GM23338 (cell line): ENCODE data around the gene DIP2C. TPM values are rescaled to one million over a fixed set of nuclear protein-coding genes. Genes with fewer than 3 reads are reported as not detected.

ENCODE experiments used
- ATAC-seq: fragments of 200-7000 bp; cut with Tn5 transposase; 3 replicates; pipeline ENCODE4 v1.9.1; 2020
- DNase-seq: peaks from one replicate; pipeline ENCODE4 v3.0.0-alpha.2; 2015; ENCODE audit warnings: low spot score
- H2AFZ ChIP-seq: fragments of 200-600 bp; sonication (generic); 2 replicates; pipeline ENCODE4 v1.8.0; 2016; ENCODE audit warnings: antibody characterized with exemption, mild to moderate bottlenecking, moderate library complexity
- H3F3A ChIP-seq: fragments of 200-600 bp; sonication (generic); replicated peaks from 2 replicates; pipeline ENCODE4 v1.8.0; 2017; ENCODE audit warnings: antibody characterized with exemption, mixed run types, low read depth
- H3K27ac ChIP-seq: fragments of 200-600 bp; sonication (generic); 2 replicates; pipeline ENCODE4 v1.6.1; 2016; ENCODE audit warnings: low read depth
- H3K27me3 ChIP-seq: fragments of 200-600 bp; sonication (generic); 2 replicates; pipeline ENCODE4 v1.8.0; 2016; ENCODE audit warnings: mild to moderate bottlenecking, mixed run types, moderate library complexity; ENCODE audit not compliant: insufficient read depth
- H3K36me3 ChIP-seq: fragments of 200-600 bp; sonication (generic); 2 replicates; pipeline ENCODE4 v1.8.0; 2016; ENCODE audit warnings: mild to moderate bottlenecking; ENCODE audit not compliant: insufficient read depth
- H3K4me1 ChIP-seq: fragments of 200-600 bp; sonication (generic); 2 replicates; pipeline ENCODE4 v1.8.0; 2016; ENCODE audit warnings: mild to moderate bottlenecking, moderate library complexity; ENCODE audit not compliant: insufficient read depth
- H3K4me2 ChIP-seq: fragments of 200-600 bp; sonication (generic); 2 replicates; pipeline ENCODE4 v1.7.1; 2017; ENCODE audit warnings: mixed run types
- H3K4me3 ChIP-seq: fragments of 200-600 bp; sonication (generic); 2 replicates; pipeline ENCODE4 v1.6.1; 2016; ENCODE audit warnings: mixed run types
- H3K79me2 ChIP-seq: fragments of 200-600 bp; sonication (generic); replicated peaks from 2 replicates; pipeline ENCODE4 v1.8.0; 2017; ENCODE audit warnings: mild to moderate bottlenecking; ENCODE audit not compliant: insufficient read depth
- H3K9me2 ChIP-seq: fragments of 200-600 bp; sonication (generic); 2 replicates; pipeline ENCODE4 v1.8.0; 2017; ENCODE audit not compliant: insufficient read depth
- H4K20me1 ChIP-seq: fragments of 200-600 bp; sonication (generic); replicated peaks from 2 replicates; pipeline ENCODE4 v1.8.0; 2017; ENCODE audit warnings: mild to moderate bottlenecking; ENCODE audit not compliant: insufficient read depth
- H3K27ac Mint-ChIP-seq: 2 replicates; pipeline ENCODE4 v1.8.0; 2020; ENCODE audit warnings: inconsistent platforms, mild to moderate bottlenecking, moderate library complexity, mixed read lengths
- H3K27me3 Mint-ChIP-seq: 3 replicates; pipeline ENCODE4 v1.8.0; 2022; ENCODE audit warnings: low read depth, mild to moderate bottlenecking, moderate library complexity, mixed read lengths, inconsistent platforms; ENCODE audit not compliant: insufficient read depth, poor library complexity
- H3K36me3 Mint-ChIP-seq: 3 replicates; pipeline ENCODE4 v1.8.0; 2021; ENCODE audit warnings: low read depth, mild to moderate bottlenecking, inconsistent platforms, moderate library complexity, mixed read lengths
- H3K4me1 Mint-ChIP-seq: 3 replicates; pipeline ENCODE4 v1.8.0; 2020; ENCODE audit warnings: mild to moderate bottlenecking, inconsistent platforms, mixed read lengths
- H3K4me3 Mint-ChIP-seq: 3 replicates; pipeline ENCODE4 v1.8.0; 2021; ENCODE audit warnings: moderate library complexity, mild to moderate bottlenecking, inconsistent platforms, mixed read lengths
- H3K9me3 Mint-ChIP-seq: 3 replicates; pipeline ENCODE4 v1.8.0; 2020; ENCODE audit warnings: moderate library complexity, mild to moderate bottlenecking, inconsistent platforms, mixed read lengths
- CTCF ChIP-seq, 2 experiments: fragments of 200-600 bp in 1 of 2; sonication (generic) in 1 of 2; conservative IDR thresholded peaks; 2 replicates each; pipeline versions ENCODE4 v1.5.1 to v1.6.1; 2016 to 2017; ENCODE audit warnings: antibody characterized with exemption in 2 of 2, low read depth in 2 of 2, mild to moderate bottlenecking in 2 of 2, moderate library complexity in 1 of 2
- ETS1 ChIP-seq: IDR thresholded peaks from 2 replicates; pipeline ENCODE4 v1.6.1; 2016; ENCODE audit warnings: antibody characterized with exemption
- EZH2 ChIP-seq: fragments of 200-600 bp; sonication (generic); IDR thresholded peaks from one replicate; pipeline ENCODE4 v1.8.0; 2017; ENCODE audit warnings: antibody characterized with exemption, mild to moderate bottlenecking, low read depth; ENCODE audit not compliant: unreplicated experiment
- EZH2phosphoT487 ChIP-seq: fragments of 200-600 bp; sonication (generic); IDR thresholded peaks from one replicate; pipeline ENCODE4 v1.8.1; 2018; ENCODE audit warnings: antibody characterized with exemption; ENCODE audit not compliant: unreplicated experiment
- JUNB ChIP-seq: IDR thresholded peaks from one replicate; pipeline ENCODE4 v1.6.1; 2016; ENCODE audit warnings: antibody characterized with exemption; ENCODE audit not compliant: unreplicated experiment
- NANOG ChIP-seq: IDR thresholded peaks from 2 replicates; pipeline ENCODE4 v1.6.1; 2016; ENCODE audit warnings: antibody characterized with exemption, borderline replicate concordance
- POLR2AphosphoS5 ChIP-seq: IDR thresholded peaks from 2 replicates; pipeline ENCODE4 v1.6.1; 2016; ENCODE audit warnings: antibody characterized with exemption, low read depth
- REST ChIP-seq: IDR thresholded peaks from one replicate; pipeline ENCODE4 v1.6.1; 2018; ENCODE audit warnings: antibody characterized with exemption; ENCODE audit not compliant: unreplicated experiment
- ZNF331 ChIP-seq: fragments of 250-450 bp; sonication (Bioruptor Pico); IDR thresholded peaks from 2 replicates; pipeline ENCODE4 v1.5.0; 2020; ENCODE audit warnings: low read depth, mild to moderate bottlenecking, moderate library complexity
- polyA plus RNA-seq: library from polyadenylated mRNA; unstranded; fragments of >200 nt; fragmentation: Nextera tagmentation; extraction: Ambion mirVana; gene quantifications from 2 replicates; pipeline ENCODE4 v1.2.1, GENCODE V29; 2016
- total RNA-seq: library from RNA; depleted of rRNA; stranded (reverse); fragments of >200 nt; shearing (Covaris generic); gene quantifications from 2 replicates; pipeline ENCODE4 v1.2.3, GENCODE V29; 2014

Gene DIP2C
- total and polyA plus RNA-seq, 2 experiments from 2014 or later: 5.1 to 7.7 TPM

GRCh38 chr10:714214-714613, 24.7 kb upstream of the DIP2C start:
- Histone ChIP-seq H3K27ac (no peak overlapping the region), H3K79me2 (no peaks in the 10 kb centered on the region), H3K4me1 (no peaks in the 10 kb centered on the region), H3K36me3 (no peaks in the 10 kb centered on the region), H3K4me3 (no peak overlapping the region), H4K20me1 (no peaks in the 10 kb centered on the region), H3F3A (no peaks in the 10 kb centered on the region), H3K9me2 (0 out of 2 replicates have a peak, but pooled peaks cover 3% of the 10 kb centered on the region), H3K4me2 (no peak overlapping the region), H2AFZ (no peak overlapping the region), H3K27me3 (no peaks in the 10 kb centered on the region)
- no peak for TF ChIP-seq CTCF (conservative IDR thresholded peaks at IDR 0.05; ENCODE audit: low read depth in 2 of 2)
- no peak for TF ChIP-seq POLR2AphosphoS5
- TF ChIP-seq ETS1: no peak
- TF ChIP-seq ZNF331: no peak
- no peak for TF ChIP-seq EZH2
- TF ChIP-seq REST: no peak
- no peak for TF ChIP-seq NANOG
- no peak for TF ChIP-seq EZH2phosphoT487
- no peak for TF ChIP-seq JUNB
- Mint-ChIP-seq H3K27ac (no peak overlapping the region), H3K4me1 (no peaks in the 10 kb centered on the region), H3K9me3 (peaks cover 26% of the 10 kb centered on the region), H3K36me3 (peaks cover 9% of the 10 kb centered on the region; the same call in 2 of the 3 replicates), H3K4me3 (no peak overlapping the region), H3K27me3 (peaks cover 2% of the 10 kb centered on the region)
- ATAC-seq (no peak), DNase-seq (no peak)

GRCh38 chr10:712575-712974, 23.1 kb upstream of the DIP2C start:
- Mint-ChIP-seq H3K36me3 (peaks cover 9% of the 10 kb centered on the region; the same call in 2 of the 3 replicates), H3K27ac (no peak overlapping the region)
- TF ChIP-seq EZH2phosphoT487: no peak
- TF ChIP-seq NANOG: no peak
- TF ChIP-seq ETS1: no peak
- TF ChIP-seq CTCF (conservative IDR thresholded peaks at IDR 0.05; ENCODE audit: low read depth in 2 of 2): no peak
- no peak for TF ChIP-seq EZH2

More at GRCh38 chr10:712575-712974, 23.1 kb upstream of the DIP2C start:
- no peak overlapping the region for H3K4me2 ChIP-seq
- ATAC-seq: no peak
- 0 out of 2 replicates have a peak, but pooled peaks cover 3% of the 10 kb centered on the region for H3K9me2 ChIP-seq
- peaks cover 2% of the 10 kb centered on the region for H3K27me3 Mint-ChIP-seq
- H3K9me3 Mint-ChIP-seq: peaks cover 26% of the 10 kb centered on the region
- H3F3A ChIP-seq: no peaks in the 10 kb centered on the region
- H2AFZ ChIP-seq: no peak overlapping the region
- H3K79me2 ChIP-seq: no peaks in the 10 kb centered on the region
- no peaks in the 10 kb centered on the region for H3K4me1 Mint-ChIP-seq
- no peak overlapping the region for H3K4me3 Mint-ChIP-seq
- H3K4me1 ChIP-seq: no peaks in the 10 kb centered on the region
- H3K27me3 ChIP-seq: no peaks in the 10 kb centered on the region
- no peak for DNase-seq
- no peak overlapping the region for H3K27ac ChIP-seq
- no peaks in the 10 kb centered on the region for H4K20me1 ChIP-seq
- no peaks in the 10 kb centered on the region for H3K36me3 ChIP-seq
- H3K4me3 ChIP-seq: no peak overlapping the region
